Germinal center (tissue), 1 donor: ENCODE measurements around the gene ZXDB.
"Not testable (repeated sequence)": the region's sequence is repeated elsewhere in the genome, so short reads cannot be mapped to it uniquely, and the experiment has no call there.

ENCODE experiments used
- DNase-seq: peaks from one replicate; pipeline ENCODE4 v3.0.0; 2012; ENCODE audit warnings: mixed read lengths, low spot score

ZXDB gene

DNA sequence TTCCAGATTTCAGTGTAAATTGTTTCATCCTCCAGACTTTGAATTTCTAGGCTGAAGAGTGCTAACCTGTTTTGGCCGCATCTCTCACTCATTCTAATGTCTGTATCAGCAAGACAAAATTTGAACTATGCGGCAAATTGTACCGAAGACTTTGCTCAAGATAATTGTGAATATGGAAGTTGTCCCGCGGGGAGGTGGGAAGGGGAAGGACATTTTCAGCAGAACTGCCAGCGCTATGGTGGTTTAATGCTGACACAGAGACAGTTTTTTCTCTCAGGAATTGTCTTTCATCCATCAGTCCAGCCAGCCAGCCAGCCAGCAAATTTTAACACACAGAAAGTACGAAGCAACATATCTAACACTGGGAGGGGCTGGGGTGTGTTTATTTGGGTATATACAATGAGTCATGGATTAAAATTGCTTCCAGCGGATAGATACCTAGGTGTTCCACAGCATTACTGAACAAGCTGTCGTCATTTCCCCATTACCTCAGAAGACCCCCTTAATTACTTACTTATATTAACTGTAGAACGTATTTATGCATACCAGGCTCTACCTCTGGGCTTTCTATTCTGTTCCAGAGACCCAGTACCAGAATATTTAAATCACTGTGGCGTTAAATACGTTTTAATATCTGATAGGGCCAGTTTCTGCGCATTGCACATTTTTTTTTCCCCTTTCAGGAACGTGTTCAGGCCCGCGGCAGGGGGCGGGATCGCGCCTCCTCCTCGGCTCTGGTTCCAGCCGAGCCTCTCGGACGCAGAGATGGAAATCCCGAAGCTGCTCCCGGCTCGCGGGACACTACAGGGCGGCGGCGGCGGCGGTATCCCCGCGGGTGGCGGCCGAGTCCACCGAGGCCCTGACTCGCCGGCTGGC is at the start of gene ZXDB:
ZXDB (plus strand) TSS at position 728 of the 876 bp plus-strand sequence; CDS start at position 766, 38 bp downstream.
- not testable (repeated sequence) for DNase-seq

- no peak for DNase-seq
Measured at GRCh38 chrX:57565198-57565597, 26.6 kb upstream of the ZXDB start.

DNA sequence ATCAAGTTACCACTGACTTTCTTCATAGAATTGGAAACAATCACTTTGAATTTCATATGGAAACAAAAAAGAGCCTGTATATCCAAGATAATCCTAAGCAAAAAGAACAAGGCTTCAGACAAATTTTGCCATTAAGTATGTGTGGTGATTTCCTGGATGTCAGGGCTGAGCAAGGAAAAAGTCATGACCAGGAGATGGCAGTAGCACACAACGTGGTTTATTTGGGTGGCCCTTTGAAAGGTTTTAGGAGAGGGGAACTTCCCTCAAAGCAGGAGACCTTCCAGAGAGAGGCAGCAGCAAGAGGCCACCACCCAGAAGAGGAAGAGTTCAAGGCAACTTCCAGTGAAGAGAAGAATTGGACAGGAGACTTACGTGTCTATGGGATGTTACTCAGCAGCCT is 18.1 kb upstream of the ZXDB start:
- DNase-seq: no peak

GRCh38 chrX:57582948-57583347 is 8.9 kb upstream of the ZXDB start:
- not testable (repeated sequence) for DNase-seq

DNA sequence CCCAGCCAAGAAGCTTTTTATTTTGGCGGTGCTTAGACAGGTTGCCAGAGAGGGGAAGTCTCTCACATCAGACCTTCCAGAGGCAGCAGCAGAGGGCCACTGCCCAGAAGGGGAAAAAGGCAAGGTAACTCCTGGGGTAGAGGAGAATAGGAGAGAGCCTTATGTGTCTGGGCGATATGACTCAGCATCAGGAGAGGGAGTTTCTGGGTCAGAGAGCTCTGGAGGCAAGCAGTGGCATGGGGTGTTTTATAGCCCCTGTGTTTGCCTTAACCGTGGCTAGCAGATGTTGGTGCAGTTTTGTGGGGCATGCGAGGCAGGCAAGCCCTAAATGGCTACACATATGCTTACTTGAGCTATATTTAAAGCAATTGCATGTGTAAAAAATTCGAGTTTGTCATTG is 8.3 kb upstream of the ZXDB start:
- no peak for DNase-seq

DNA sequence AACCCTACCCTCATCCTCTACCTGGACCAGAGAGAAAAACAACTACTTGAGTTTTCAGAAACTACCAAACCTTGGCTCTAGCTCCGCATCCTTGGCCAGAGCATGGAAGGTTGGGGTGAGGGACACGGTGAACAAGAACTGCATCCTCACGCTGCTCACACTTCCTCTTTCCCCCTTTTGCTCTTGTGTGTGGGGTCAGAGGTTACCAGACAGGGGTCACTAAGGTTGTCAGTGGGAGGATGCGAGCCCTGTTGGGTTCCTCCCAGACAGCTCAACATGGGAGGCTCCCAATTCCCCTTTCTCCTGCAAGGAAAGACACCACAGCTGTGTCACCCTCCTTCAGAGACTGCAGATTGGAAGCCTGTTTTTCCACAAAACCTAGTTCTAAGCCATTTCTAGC is 5.5 kb upstream of the ZXDB start:
- DNase-seq: no peak

- DNase-seq: no peak
Measured at GRCh38 chrX:57587062-57587461, 4.7 kb upstream of the ZXDB start.

GRCh38 chrX:57587607-57588006 is 4.2 kb upstream of the ZXDB start:
- DNase-seq: no peak

GRCh38 chrX:57592160-57592893 is 516 bp downstream of the ZXDB start:
- not testable (repeated sequence) for DNase-seq

- not testable (repeated sequence) for DNase-seq
Measured at GRCh38 chrX:57592894-57593215, 1.0 kb downstream of the ZXDB start.

- no peak for DNase-seq
Measured at GRCh38 chrX:57595381-57595811, 3.6 kb downstream of the ZXDB start.

- DNase-seq: no peak
Measured at GRCh38 chrX:57596109-57596508, 4.3 kb downstream of the ZXDB start.

GRCh38 chrX:57596516-57596915 is 4.7 kb downstream of the ZXDB start:
- no peak for DNase-seq

GRCh38 chrX:57607295-57608187 is 15.7 kb downstream of the ZXDB start:
- no peak for DNase-seq

- not testable (repeated sequence) for DNase-seq
Measured at GRCh38 chrX:57613351-57613750, 21.5 kb downstream of the ZXDB start.

- not testable (repeated sequence) for DNase-seq
Measured at GRCh38 chrX:57629438-57629837, 37.6 kb downstream of the ZXDB start.

DNA sequence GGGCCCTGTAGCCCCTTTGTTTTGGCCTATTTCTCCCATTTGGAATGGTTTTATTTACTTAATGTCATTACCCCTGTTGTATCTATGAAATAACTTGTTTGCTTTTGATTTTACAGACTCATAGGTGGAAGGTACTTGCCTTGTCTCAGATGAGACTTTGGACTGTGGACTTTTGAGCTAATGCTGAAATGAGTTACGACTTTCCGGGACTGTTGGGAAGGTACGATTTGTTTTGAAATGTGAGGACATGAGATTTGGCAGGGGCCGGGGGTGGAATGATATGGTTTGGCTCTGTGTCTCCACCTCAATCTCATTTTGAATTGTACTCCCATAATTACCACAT is 48.8 kb downstream of the ZXDB start:
- no peak for DNase-seq

GRCh38 chrX:57641338-57641737 is 49.5 kb downstream of the ZXDB start:
- no peak for DNase-seq

GRCh38 chrX:57643698-57644097 is 51.9 kb downstream of the ZXDB start:
- no peak for DNase-seq

DNA sequence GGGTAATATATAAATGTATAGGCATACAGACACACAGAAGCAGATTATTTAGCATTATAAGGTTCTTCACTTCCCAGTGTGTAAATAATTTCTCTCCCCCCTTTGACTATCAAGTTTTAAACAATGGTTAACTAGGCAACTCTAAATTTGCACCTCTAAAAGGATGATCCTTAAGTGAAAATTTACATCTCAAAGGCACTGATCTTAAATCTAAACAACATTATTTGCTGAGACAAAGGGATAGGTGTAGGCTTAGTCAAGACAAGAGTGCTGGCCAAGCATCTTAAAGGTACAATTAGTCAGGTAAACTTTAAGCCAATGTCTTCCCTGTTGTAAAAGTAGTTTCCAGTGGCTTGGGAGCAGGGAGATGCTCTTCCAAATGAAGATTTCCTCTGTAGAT is 55.2 kb downstream of the ZXDB start:
- DNase-seq: no peak
